ENCODE results near the gene ACAD11.

DNA sequence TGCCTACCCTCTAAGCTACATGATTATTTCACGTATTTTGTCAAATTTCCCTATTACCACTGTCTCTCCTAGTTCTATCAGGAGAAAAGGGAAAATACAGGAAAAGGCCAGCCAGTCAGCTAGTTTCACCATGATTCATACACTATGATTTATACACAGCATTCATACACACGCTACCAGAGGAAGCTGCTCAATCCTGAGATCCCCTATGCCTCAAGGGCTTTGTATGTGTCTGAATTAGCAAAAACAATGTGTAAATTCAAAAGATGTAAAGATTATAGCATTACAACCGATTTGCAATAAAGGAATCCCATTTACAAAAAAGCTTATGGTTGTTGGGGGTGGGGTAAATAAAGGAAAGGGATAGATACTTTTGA, 65.7 kb downstream of the ACAD11 start:
- TF ChIP-seq POLR2A (IDR thresholded peaks at IDR 0.05): no peak
- TF ChIP-seq CTCF (IDR thresholded peaks at IDR 0.05): no peak

Measured in lower leg skin (tissue), 3 donors.